VCaP (cell line): ENCODE results near the gene CXorf58.

Experiments
- H3K27ac ChIP-seq: fragments of 450-650 bp; 2 replicates; pipeline ENCODE4 v1.5.1; 2017
- TF ChIP-seq, protein P1 (sequence below): fragments of 450-650 bp; conservative IDR thresholded peaks from 2 replicates; pipeline ENCODE4 v1.5.1; 2017; ENCODE audit warnings: mild to moderate bottlenecking, moderate library complexity

Gene CXorf58

GRCh38 chrX:23879380-23880090, 28.3 kb upstream of the CXorf58 start:
- H3K27ac ChIP-seq: no peak overlapping the region
- TF ChIP-seq, protein P1, sequence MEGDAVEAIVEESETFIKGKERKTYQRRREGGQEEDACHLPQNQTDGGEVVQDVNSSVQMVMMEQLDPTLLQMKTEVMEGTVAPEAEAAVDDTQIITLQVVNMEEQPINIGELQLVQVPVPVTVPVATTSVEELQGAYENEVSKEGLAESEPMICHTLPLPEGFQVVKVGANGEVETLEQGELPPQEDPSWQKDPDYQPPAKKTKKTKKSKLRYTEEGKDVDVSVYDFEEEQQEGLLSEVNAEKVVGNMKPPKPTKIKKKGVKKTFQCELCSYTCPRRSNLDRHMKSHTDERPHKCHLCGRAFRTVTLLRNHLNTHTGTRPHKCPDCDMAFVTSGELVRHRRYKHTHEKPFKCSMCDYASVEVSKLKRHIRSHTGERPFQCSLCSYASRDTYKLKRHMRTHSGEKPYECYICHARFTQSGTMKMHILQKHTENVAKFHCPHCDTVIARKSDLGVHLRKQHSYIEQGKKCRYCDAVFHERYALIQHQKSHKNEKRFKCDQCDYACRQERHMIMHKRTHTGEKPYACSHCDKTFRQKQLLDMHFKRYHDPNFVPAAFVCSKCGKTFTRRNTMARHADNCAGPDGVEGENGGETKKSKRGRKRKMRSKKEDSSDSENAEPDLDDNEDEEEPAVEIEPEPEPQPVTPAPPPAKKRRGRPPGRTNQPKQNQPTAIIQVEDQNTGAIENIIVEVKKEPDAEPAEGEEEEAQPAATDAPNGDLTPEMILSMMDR: no peak

- no peak overlapping the region for H3K27ac ChIP-seq
These were observed 24.0 kb upstream of the CXorf58 start for GRCh38 chrX:23883737-23884354.

DNA sequence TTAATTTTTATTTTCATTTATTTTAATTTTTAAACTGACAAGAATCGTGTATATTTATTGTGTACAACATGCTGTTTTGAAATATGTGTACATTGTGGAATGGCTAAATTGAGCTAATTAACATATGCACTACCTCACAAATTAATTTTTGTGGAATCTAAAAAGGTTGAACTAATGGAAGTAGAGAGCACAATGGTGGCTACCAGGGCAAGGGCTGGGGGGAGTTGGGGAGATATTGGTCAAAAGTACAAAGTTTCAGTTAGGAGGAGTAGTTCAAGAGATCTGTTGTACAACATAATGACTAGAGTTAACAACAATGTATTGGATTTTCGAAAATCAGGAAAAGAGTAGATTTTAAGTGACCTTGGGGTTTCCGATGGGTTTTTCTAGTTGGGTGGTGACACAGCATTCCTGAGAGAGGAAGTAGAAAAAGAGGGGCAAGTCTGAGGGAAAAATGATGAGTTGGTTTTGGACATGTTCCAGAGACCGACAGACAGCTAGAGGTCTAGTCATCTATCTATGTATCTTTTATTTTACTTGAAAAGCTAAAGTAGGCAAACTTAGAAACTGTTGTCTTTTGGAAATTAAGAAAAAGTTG, 23.3 kb upstream of the CXorf58 start:
- TF ChIP-seq, protein P1: no peak
- 0 out of 2 replicates have a peak overlapping the region, but pooled peaks have one; percentile 91 for H3K27ac ChIP-seq

More at GRCh38 chrX:23883737-23884354, 24.0 kb upstream of the CXorf58 start:
- TF ChIP-seq, protein P1: no peak

- TF ChIP-seq, protein P1: no peak
These were observed 22.0 kb upstream of the CXorf58 start for GRCh38 chrX:23885803-23886202.

DNA sequence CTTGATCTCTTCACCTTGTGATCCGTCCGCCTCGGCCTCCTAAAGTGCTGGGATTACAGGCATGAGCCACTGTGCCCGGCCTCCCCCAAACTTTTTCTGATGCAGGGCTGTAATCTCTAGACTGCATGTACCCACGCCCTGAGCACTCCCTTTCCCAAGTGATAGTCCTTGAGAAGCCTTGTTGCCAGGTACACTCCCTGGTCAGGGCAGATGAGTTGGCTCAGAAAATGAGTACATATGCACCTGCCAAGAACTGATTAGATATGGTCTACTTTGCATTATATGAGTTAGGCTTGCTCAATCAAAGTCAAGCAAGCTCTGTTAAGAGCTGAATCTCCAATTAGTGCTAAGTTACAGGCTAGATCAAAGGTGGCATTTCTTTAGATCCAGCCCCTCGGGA, 20.4 kb upstream of the CXorf58 start:
- TF ChIP-seq, protein P1: no peak
- peak overlapping the region; percentile 91 for H3K27ac ChIP-seq

More at GRCh38 chrX:23885803-23886202, 22.0 kb upstream of the CXorf58 start:
- peak overlapping the region; percentile 91 for H3K27ac ChIP-seq

GRCh38 chrX:23887918-23888317, 19.9 kb upstream of the CXorf58 start:
- H3K27ac ChIP-seq: peak overlapping the region; percentile 91
- TF ChIP-seq, protein P1: no peak

GRCh38 chrX:23888887-23889501, 18.8 kb upstream of the CXorf58 start:
- peak overlapping the region; percentile 91 for H3K27ac ChIP-seq
- TF ChIP-seq, protein P1: no peak
